ENCODE measurements around the gene LDLRAD4.

Gene LDLRAD4

DNA sequence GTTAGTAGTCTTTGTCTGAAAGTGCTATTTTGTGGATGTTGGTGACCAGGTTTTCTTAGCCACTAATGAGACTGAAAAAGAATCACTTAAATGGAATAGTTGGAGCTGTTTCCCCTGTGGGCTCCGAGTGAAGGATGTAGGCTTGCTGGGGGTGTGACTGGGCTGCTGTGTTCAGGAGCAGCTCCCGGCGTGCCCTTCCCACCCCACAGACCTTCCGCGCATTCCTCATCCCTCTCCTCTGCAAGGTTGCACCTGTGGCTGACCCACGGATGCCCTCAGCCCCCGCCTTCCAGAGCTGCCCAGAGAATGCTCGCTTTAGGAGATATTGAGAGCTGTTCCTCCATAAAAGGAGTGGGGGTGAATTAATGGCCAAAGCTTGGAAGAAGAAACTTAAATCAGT, 174.3 kb downstream of the LDLRAD4 start:
- in situ Hi-C loops (cut with MboI; ENCODE audit: low sequenced_read_pairs, unreplicated experiment), result no loop called here
- TF ChIP-seq, protein P1, sequence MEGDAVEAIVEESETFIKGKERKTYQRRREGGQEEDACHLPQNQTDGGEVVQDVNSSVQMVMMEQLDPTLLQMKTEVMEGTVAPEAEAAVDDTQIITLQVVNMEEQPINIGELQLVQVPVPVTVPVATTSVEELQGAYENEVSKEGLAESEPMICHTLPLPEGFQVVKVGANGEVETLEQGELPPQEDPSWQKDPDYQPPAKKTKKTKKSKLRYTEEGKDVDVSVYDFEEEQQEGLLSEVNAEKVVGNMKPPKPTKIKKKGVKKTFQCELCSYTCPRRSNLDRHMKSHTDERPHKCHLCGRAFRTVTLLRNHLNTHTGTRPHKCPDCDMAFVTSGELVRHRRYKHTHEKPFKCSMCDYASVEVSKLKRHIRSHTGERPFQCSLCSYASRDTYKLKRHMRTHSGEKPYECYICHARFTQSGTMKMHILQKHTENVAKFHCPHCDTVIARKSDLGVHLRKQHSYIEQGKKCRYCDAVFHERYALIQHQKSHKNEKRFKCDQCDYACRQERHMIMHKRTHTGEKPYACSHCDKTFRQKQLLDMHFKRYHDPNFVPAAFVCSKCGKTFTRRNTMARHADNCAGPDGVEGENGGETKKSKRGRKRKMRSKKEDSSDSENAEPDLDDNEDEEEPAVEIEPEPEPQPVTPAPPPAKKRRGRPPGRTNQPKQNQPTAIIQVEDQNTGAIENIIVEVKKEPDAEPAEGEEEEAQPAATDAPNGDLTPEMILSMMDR (IDR thresholded peaks at IDR 0.05; ENCODE audit: borderline replicate concordance, control extremely low read depth, extremely low read depth, insufficient read depth, missing control alignments), result no peak
- DNase-seq (ENCODE audit: low spot score), result no peak

DNA sequence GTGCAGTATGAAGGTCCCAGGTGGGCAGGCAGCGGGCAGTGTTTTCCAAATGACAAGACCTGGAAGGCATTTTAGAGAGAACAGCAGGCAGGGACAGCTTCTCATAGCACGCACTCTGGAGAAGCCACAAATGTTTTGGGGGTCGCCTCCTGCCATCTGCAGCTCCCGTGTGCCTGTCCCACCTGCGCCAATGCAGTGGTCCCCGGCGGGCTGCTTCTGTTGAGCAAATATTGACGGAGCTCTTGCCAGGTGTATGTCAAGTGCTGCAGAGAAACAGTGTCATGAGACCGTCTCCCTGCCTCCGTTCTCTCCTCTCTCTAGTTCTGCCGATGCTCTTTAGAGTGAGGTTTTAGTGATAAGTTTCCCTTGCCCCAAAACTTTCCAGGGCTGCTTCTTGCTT, 174.8 kb downstream of the LDLRAD4 start:
- TF ChIP-seq, protein P1 (IDR thresholded peaks at IDR 0.05; ENCODE audit: borderline replicate concordance, control extremely low read depth, extremely low read depth, insufficient read depth, missing control alignments), result no peak
- in situ Hi-C loops (cut with MboI; ENCODE audit: low sequenced_read_pairs, unreplicated experiment), result no loop called here
- DNase-seq (ENCODE audit: low spot score), result no peak

DNA sequence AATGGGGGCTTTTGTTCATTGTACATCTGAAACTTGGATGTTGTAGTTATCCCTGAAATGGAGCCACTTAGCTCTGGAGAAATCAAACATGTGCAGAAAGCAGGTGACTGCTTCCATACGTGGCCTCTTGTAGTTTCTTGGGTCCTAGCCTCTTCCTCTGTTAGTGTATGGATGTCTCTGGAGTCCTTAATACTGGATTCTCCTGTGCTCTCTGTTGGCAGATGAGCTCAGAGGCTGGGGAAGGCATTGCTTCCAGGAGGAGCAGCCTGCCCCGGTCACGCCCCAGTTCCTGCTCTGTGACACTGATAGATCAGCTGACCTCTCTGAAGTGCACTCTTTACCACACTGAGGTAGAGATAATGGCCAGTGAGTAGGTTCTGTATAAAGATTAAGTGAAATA, 176.2 kb downstream of the LDLRAD4 start:
- TF ChIP-seq, protein P1 (IDR thresholded peaks at IDR 0.05; ENCODE audit: borderline replicate concordance, control extremely low read depth, extremely low read depth, insufficient read depth, missing control alignments), result no peak
- DNase-seq (ENCODE audit: low spot score), result no peak
- in situ Hi-C loops (cut with MboI; ENCODE audit: low sequenced_read_pairs, unreplicated experiment), result no loop called here

DNA sequence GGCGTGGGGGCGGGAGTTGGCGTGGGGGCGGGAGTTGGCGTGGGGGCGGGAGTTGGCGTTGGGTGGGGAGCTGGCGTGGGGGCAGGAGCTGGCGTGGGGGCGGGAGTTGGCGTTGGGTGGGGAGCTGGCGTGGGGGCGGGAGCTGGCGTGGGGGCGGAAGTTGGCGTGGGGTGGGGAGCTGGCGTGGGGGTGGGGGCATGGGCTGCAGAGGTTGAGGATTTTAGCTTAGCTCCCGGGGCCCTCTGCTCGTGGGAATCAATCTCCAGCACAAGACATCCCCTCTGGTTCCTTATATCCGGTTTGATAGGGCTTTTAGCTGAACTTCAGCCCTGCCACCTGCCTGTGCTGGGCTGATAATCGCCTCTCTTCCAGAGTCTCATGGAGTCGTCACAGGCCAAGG, 177.0 kb downstream of the LDLRAD4 start:
- DNase-seq (ENCODE audit: low spot score), result no peak
- in situ Hi-C loops (cut with MboI; ENCODE audit: low sequenced_read_pairs, unreplicated experiment), result no loop called here
- TF ChIP-seq, protein P1 (IDR thresholded peaks at IDR 0.05; ENCODE audit: borderline replicate concordance, control extremely low read depth, extremely low read depth, insufficient read depth, missing control alignments), result no peak

DNA sequence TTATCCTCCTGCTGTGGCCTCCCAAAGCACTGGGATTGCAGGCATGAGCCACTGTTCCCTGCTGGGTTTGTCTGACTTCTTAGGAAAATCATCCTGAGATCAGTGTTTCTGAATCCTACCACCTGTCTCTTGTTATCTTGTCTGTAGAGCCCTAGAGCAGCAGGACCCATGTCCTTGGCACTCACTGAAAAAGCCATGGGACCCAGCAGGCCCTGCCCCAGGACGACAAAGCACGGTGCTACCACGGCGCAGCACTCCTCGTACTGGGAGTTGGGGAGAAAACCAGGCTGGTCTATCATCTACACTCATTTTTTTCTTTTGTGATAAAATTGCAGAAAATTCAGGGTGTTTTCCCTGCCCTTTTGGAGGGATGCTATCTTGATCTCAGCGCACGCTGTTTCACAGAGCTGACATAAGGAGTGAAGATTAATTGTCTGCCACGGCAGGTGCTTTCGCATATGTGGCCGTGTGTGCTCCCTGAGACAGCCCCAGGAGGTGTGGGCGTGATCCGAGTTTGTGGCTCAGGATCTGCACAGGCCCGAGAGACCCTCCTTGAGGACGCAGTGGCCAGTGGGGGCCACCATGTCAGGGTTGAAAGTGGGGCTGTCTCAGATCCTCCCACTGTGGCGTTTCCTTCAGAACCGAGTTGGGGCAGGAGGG, 179.1 kb downstream of the LDLRAD4 start:
- in situ Hi-C loops (cut with MboI; ENCODE audit: low sequenced_read_pairs, unreplicated experiment), result no loop called here
- TF ChIP-seq, protein P1 (IDR thresholded peaks at IDR 0.05; ENCODE audit: borderline replicate concordance, control extremely low read depth, extremely low read depth, insufficient read depth, missing control alignments), result no peak
- no peak for DNase-seq (ENCODE audit: low spot score)

DNA sequence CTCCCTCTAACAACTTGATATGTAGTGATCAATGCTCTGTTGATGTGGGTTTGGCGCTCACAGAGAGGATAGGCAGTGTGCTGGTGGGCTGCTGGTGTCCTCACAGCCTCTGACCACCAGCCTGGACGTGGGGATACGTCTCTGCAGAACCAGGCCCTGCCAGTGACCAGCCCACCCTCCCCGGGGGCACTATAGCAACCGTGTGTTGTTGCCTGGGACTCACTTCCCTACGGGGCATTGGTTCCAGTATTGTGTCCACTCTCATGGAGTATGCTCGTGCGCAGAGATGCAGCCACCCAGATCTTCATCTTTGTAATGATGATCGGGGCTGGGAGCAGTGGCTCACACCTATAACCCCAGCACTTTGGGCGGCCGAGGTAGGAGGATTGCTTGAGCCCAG, 180.1 kb downstream of the LDLRAD4 start:
- DNase-seq (ENCODE audit: low spot score), result no peak
- TF ChIP-seq, protein P1 (IDR thresholded peaks at IDR 0.05; ENCODE audit: borderline replicate concordance, control extremely low read depth, extremely low read depth, insufficient read depth, missing control alignments), result no peak
- in situ Hi-C loops (cut with MboI; ENCODE audit: low sequenced_read_pairs, unreplicated experiment), result no loop called here

Measured in GM13976 (cell line).